Measurements from ENCODE around the gene LRRC31.

DNA sequence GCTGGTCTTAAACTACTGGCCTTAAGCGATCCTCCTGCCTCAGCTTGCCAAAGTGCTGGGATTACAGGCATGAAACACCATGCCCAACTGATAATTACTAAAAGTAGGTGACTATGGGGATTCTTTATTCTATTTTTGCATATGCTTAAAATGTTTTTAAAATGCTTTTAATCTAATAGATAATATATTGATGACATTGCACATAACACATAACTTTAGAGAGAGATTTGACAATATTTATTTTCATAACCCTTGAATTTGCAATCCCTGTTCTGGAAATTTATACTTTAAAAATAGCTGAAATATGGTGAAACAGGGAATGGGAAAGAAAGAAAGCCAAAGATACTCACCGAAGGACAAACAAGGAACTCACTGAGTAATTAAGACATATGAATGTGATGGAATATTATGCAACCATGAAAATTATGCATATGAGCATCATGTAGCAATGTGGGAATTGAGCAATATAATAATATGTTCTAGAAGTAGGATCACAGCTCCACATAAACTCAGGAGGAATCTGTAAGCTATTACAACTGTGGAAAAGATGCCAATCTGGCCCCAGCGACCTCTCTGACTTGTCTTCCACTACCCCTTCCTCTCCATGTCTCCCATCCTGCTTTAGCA, 2.0 kb downstream of the LRRC31 start:
- no peak for TF ChIP-seq CTCF (IDR thresholded peaks at IDR 0.05; ENCODE audit: control extremely low read depth in 1 of 3, insufficient read depth in 1 of 3, low read depth in 1 of 3, low read length in 3 of 3)
- no peak for TF ChIP-seq POLR2A (IDR thresholded peaks at IDR 0.05; ENCODE audit: control extremely low read depth in 1 of 2, low read depth in 2 of 2, low read length in 2 of 2)
- TF ChIP-seq GABPA (IDR thresholded peaks at IDR 0.05; ENCODE audit: borderline replicate concordance, insufficient read depth, low read length): no peak
- TF ChIP-seq EGR1 (IDR thresholded peaks at IDR 0.05; ENCODE audit: borderline replicate concordance, low read depth, low read length): no peak
- TF ChIP-seq JUN (IDR thresholded peaks at IDR 0.05; ENCODE audit: low read depth, low read length): no peak
- TF ChIP-seq TCF12 (IDR thresholded peaks at IDR 0.05; ENCODE audit: low read depth, low read length): no peak
